ENCODE measurements around the gene WDCP.

The WDCP gene

DNA sequence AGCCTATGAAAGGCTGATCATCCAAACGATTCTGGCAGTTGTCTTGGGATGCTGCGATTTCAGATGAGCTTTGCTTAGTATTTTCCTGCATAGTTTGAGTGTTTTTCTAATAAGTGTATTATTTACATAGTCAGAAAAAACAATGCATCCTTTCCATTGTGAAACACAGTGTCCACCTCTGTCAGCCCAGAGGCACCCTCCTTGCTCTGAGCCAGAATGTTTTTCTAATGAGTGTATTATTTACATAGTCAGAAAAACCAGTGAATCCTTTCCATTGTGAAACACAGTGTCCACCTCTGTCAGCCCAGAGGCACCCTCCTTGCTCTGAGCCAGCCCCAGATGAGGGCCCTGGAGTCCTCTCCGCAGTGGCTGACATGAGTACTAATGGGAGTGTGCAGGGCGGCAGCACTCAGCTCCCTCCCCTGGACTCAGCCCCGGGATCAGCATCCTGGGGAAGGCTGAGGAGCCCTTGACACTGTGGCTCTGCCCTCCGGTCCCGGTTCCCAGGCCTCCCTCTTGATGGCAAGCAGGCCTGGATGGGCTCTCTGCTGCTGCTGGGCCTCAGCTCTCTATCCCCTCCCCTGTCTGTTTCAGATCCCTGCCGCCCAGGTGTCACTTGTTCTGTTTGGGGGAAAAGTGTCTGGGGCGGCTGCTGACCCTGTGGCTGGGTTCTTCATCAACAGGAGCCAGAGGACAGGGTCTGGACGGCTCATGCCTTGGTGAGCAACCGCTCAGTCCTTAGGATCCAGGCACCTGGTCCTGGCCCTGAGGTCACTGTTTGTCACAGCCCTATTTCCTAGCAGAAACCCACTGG lies 31.4 kb downstream of the WDCP start:
- TF ChIP-seq, protein P1, sequence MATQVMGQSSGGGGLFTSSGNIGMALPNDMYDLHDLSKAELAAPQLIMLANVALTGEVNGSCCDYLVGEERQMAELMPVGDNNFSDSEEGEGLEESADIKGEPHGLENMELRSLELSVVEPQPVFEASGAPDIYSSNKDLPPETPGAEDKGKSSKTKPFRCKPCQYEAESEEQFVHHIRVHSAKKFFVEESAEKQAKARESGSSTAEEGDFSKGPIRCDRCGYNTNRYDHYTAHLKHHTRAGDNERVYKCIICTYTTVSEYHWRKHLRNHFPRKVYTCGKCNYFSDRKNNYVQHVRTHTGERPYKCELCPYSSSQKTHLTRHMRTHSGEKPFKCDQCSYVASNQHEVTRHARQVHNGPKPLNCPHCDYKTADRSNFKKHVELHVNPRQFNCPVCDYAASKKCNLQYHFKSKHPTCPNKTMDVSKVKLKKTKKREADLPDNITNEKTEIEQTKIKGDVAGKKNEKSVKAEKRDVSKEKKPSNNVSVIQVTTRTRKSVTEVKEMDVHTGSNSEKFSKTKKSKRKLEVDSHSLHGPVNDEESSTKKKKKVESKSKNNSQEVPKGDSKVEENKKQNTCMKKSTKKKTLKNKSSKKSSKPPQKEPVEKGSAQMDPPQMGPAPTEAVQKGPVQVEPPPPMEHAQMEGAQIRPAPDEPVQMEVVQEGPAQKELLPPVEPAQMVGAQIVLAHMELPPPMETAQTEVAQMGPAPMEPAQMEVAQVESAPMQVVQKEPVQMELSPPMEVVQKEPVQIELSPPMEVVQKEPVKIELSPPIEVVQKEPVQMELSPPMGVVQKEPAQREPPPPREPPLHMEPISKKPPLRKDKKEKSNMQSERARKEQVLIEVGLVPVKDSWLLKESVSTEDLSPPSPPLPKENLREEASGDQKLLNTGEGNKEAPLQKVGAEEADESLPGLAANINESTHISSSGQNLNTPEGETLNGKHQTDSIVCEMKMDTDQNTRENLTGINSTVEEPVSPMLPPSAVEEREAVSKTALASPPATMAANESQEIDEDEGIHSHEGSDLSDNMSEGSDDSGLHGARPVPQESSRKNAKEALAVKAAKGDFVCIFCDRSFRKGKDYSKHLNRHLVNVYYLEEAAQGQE (IDR thresholded peaks at IDR 0.05; ENCODE audit: low read depth): no peak
- no peak for TF ChIP-seq RAD21 (IDR thresholded peaks at IDR 0.05; ENCODE audit: low read depth)
- TF ChIP-seq, protein P2, sequence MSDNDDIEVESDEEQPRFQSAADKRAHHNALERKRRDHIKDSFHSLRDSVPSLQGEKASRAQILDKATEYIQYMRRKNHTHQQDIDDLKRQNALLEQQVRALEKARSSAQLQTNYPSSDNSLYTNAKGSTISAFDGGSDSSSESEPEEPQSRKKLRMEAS (IDR thresholded peaks at IDR 0.05): no peak
- no peak for TF ChIP-seq EP300 (IDR thresholded peaks at IDR 0.05; ENCODE audit: borderline replicate concordance)
- TF ChIP-seq TAF1 (IDR thresholded peaks at IDR 0.05; ENCODE audit: low read depth): no peak
- TF ChIP-seq, protein P3, sequence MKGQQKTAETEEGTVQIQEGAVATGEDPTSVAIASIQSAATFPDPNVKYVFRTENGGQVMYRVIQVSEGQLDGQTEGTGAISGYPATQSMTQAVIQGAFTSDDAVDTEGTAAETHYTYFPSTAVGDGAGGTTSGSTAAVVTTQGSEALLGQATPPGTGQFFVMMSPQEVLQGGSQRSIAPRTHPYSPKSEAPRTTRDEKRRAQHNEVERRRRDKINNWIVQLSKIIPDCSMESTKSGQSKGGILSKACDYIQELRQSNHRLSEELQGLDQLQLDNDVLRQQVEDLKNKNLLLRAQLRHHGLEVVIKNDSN (IDR thresholded peaks at IDR 0.05): no peak
- TF ChIP-seq TCF12 (IDR thresholded peaks at IDR 0.05; ENCODE audit: low read depth): no peak
- no peak for TF ChIP-seq CEBPB (IDR thresholded peaks at IDR 0.05)
- no peak for TF ChIP-seq ZBTB7A (IDR thresholded peaks at IDR 0.05; ENCODE audit: low read depth)
- TF ChIP-seq NFIC (IDR thresholded peaks at IDR 0.05): no peak
- TF ChIP-seq EGR1 (IDR thresholded peaks at IDR 0.05): no peak

DNA sequence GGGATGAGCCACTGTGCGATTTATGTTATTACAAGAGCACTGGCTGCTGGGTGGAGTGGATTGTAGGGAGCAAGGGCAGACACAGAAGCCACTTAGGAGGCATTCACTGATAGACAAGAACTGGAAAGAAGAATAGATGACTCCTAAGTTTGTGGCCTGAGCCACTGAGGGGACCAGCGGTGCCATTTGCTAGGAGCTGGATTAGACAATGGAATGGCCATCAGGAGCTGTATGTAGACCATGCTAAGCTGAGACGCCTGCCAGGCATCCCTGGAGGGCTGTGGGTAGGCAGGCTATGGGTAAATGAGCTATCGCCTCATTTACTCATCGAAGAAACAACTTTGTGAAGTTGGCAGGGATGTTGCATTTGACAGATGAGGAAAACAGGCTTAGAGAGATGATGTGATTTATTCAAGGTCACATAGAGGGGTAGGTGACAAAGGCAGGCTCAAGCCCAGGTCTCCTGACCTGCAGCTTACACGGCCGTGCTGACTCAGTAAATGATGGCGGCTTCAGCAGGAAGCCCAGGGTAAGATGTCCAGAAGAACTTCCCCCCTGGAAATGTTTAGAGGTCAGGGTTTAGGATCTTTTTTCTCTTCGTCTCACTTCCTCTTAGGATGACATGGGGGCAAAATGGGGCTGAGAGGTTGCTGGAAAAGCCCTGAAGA lies 34.5 kb downstream of the WDCP start:
- TF ChIP-seq, protein P3 (IDR thresholded peaks at IDR 0.05): no peak
- TF ChIP-seq FOXM1 (IDR thresholded peaks at IDR 0.05; ENCODE audit: borderline replicate concordance, low read depth) (no peak), EP300 (IDR thresholded peaks at IDR 0.05; ENCODE audit: borderline replicate concordance) (no peak), EGR1 (IDR thresholded peaks at IDR 0.05) (no peak), ZBTB7A (IDR thresholded peaks at IDR 0.05; ENCODE audit: low read depth) (no peak), TCF12 (IDR thresholded peaks at IDR 0.05; ENCODE audit: low read depth) (no peak), NFIC (IDR thresholded peaks at IDR 0.05) (no peak), TAF1 (IDR thresholded peaks at IDR 0.05; ENCODE audit: low read depth) (no peak), CREB1 (IDR thresholded peaks at IDR 0.05; ENCODE audit: low read depth) (no peak), CEBPB (IDR thresholded peaks at IDR 0.05) (no peak), RAD21 (IDR thresholded peaks at IDR 0.05; ENCODE audit: low read depth) (no peak), YY1 (IDR thresholded peaks at IDR 0.05; ENCODE audit: low read depth) (no peak), TEAD4 (IDR thresholded peaks at IDR 0.05) (no peak)
- TF ChIP-seq, protein P2 (IDR thresholded peaks at IDR 0.05): no peak
- TF ChIP-seq, protein P1 (IDR thresholded peaks at IDR 0.05; ENCODE audit: low read depth): no peak

DNA sequence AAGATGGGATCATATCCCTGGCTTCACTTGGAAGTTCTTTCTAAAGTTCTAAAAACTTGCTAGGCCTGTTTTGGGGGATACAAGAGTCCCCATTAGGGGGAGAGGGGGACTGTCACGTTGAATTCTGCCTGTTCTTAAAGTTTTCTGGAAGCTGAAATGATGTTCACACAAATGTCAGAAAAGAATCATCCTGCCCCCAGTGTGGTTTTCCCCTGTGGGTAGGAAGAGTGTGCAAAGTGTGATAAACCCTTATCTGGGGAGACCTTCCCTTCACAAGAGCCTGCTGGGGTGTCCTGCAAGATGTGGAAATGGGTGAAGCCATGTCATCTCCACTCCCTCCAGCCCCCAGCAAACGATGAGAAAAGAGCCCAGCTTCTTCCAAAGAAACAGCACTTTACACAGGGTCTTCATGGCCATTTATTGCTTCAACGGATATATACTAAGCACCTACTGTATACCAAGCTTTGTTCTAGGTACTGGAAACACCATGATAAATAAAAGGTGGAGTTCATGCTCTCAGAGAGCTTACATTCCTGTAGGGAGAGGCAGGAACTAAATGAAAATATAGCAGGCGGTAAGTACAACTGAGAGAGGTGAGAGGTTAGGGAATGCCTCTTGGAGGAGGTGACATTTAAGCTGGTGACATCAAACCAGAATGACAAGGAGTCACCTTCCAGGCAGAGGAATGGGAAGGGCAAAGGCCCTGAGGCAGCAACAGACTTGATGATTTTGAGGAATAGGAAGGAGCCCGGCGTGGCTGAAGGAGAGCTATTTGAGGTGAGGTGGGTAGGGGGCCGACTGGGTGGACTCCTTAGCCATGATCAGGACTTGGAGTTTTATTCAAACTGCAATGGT lies 35.7 kb downstream of the WDCP start:
- TF ChIP-seq YY1 (IDR thresholded peaks at IDR 0.05; ENCODE audit: low read depth): no peak
- no peak for TF ChIP-seq TCF12 (IDR thresholded peaks at IDR 0.05; ENCODE audit: low read depth)
- TF ChIP-seq RAD21 (IDR thresholded peaks at IDR 0.05; ENCODE audit: low read depth): no peak
- no peak for TF ChIP-seq TAF1 (IDR thresholded peaks at IDR 0.05; ENCODE audit: low read depth)
- TF ChIP-seq CREB1 (IDR thresholded peaks at IDR 0.05; ENCODE audit: low read depth): no peak
- no peak for TF ChIP-seq EGR1 (IDR thresholded peaks at IDR 0.05)
- no peak for TF ChIP-seq CEBPB (IDR thresholded peaks at IDR 0.05)
- no peak for TF ChIP-seq NFIC (IDR thresholded peaks at IDR 0.05)
- TF ChIP-seq, protein P1 (IDR thresholded peaks at IDR 0.05; ENCODE audit: low read depth): no peak
- no peak for TF ChIP-seq EP300 (IDR thresholded peaks at IDR 0.05; ENCODE audit: borderline replicate concordance)

All from Ishikawa (cell line).